B cell (primary cell): ENCODE results near the gene GAPT. TPM values are rescaled to one million over a fixed set of nuclear protein-coding genes. Genes with fewer than 3 reads are reported as not detected.

Experiments
- ATAC-seq: fragments of 200-7000 bp; cut with Tn5 transposase; one replicate; pipeline ENCODE4 v1.10.0; 2021; ENCODE audit warnings: low read depth, mild to moderate bottlenecking, moderate number of reproducible peaks, moderate library complexity
- CTCF ChIA-PET: fragments of 350-600 bp; sonication (Branson Sonifier 250); formaldehyde crosslinking; loops from one replicate; lab custom pipeline; 2021; ENCODE audit warnings: antibody characterized with exemption, inconsistent platforms; lab: Charles Lee
- POLR2A ChIA-PET: fragments of 350-600 bp; sonication (Branson Sonifier 250); formaldehyde crosslinking; loops from one replicate; lab custom pipeline; 2021; ENCODE audit warnings: antibody characterized with exemption; lab: Charles Lee
- DNase-seq: peaks from one replicate; pipeline ENCODE4 v3.0.0; 2013
- H2AFZ ChIP-seq: 2 replicates; pipeline ENCODE4 v1.6.1; 2012; ENCODE audit warnings: mild to moderate bottlenecking, low read depth, low read length; ENCODE audit not compliant: insufficient read depth, poor library complexity, severe bottlenecking
- H3K27ac ChIP-seq, 2 donors: 1 replicate in 1 of 2; 2 replicates in 1 of 2; pipeline ENCODE4 v1.5.1; 2012 to 2013; ENCODE audit warnings: low read length in 2 of 2, mild to moderate bottlenecking in 2 of 2, moderate library complexity in 1 of 2
- H3K27me3 ChIP-seq, 4 experiments: fragments of 200-600 bp in 1 of 4; sonication (generic) in 1 of 4; replicated peaks in 1 of 4; 1 replicate in 2 of 4; 2 replicates in 2 of 4; pipeline versions ENCODE4 v1.6.1 to v1.7.0; 2013 to 2016; ENCODE audit warnings: low read length in 3 of 4, mild to moderate bottlenecking in 2 of 4, mixed read lengths in 1 of 4, moderate library complexity in 1 of 4; ENCODE audit not compliant: insufficient read depth in 4 of 4, control insufficient read depth in 3 of 4; ENCODE audit errors: control extremely low read depth in 1 of 4
- H3K36me3 ChIP-seq, 2 experiments: replicated peaks in 1 of 2; 1 replicate in 1 of 2; 2 replicates in 1 of 2; pipeline versions ENCODE4 v1.6.1 to v1.7.1; 2013; ENCODE audit warnings: low read length in 1 of 2; ENCODE audit not compliant: insufficient read depth in 2 of 2, control insufficient read depth in 1 of 2; ENCODE audit errors: control extremely low read depth in 1 of 2, extremely low read depth in 1 of 2
- H3K4me1 ChIP-seq, 2 donors: fragments of 200-600 bp in 1 of 2; sonication (generic) in 1 of 2; 1 replicate in 1 of 2; 2 replicates in 1 of 2; pipeline versions ENCODE4 v1.5.1 to v1.6.1; 2013 to 2017; ENCODE audit warnings: low read length in 2 of 2; ENCODE audit not compliant: control insufficient read depth in 2 of 2, insufficient read depth in 2 of 2
- H3K4me2 ChIP-seq: replicated peaks from 2 replicates; pipeline ENCODE3; 2012; ENCODE audit warnings: mild to moderate bottlenecking, low read depth, low read length; ENCODE audit not compliant: poor library complexity, severe bottlenecking
- H3K4me3 ChIP-seq, 5 experiments: fragments of 200-600 bp in 1 of 5; sonication (generic) in 1 of 5; 1 replicate in 3 of 5; 2 replicates in 2 of 5; pipeline versions ENCODE4 v1.5.1 to v1.7.0; 2011 to 2016; ENCODE audit warnings: low read length in 4 of 5, mild to moderate bottlenecking in 4 of 5, low read depth in 2 of 5, control low read depth in 1 of 5, moderate library complexity in 1 of 5; ENCODE audit not compliant: insufficient read depth in 1 of 5; ENCODE audit errors: control extremely low read depth in 1 of 5, extremely low read depth in 1 of 5
- H3K79me2 ChIP-seq: fragments of 200-600 bp; sonication (generic); one replicate; pipeline ENCODE4 v1.6.0; 2016; ENCODE audit warnings: low read length; ENCODE audit not compliant: control insufficient read depth, insufficient read depth
- H3K9ac ChIP-seq: fragments of 200-600 bp; sonication (generic); 2 replicates; pipeline ENCODE4 v1.6.1; 2017; ENCODE audit warnings: mild to moderate bottlenecking, low read length, moderate library complexity
- H3K9me3 ChIP-seq, 3 donors: one replicate each; pipeline versions ENCODE4 v1.6.1 to v1.7.1; 2013; ENCODE audit warnings: low read length in 2 of 3; ENCODE audit not compliant: control insufficient read depth in 2 of 3, insufficient read depth in 1 of 3; ENCODE audit errors: control extremely low read depth in 1 of 3
- H4K20me1 ChIP-seq: 2 replicates; pipeline ENCODE4 v1.6.0; 2012; ENCODE audit warnings: mild to moderate bottlenecking, low read length; ENCODE audit not compliant: insufficient read depth, control insufficient read depth, poor library complexity, severe bottlenecking
- H3K27ac Mint-ChIP-seq: one replicate; pipeline ENCODE4 v1.8.0; 2021; ENCODE audit warnings: mixed read lengths
- H3K27me3 Mint-ChIP-seq: one replicate; pipeline ENCODE4 v1.8.0; 2021; ENCODE audit warnings: mixed read lengths
- H3K4me1 Mint-ChIP-seq: one replicate; pipeline ENCODE4 v1.8.0; 2021; ENCODE audit warnings: mixed read lengths
- H3K4me3 Mint-ChIP-seq: one replicate; pipeline ENCODE4 v1.8.0; 2021; ENCODE audit warnings: mixed read lengths
- H3K9me3 Mint-ChIP-seq: one replicate; pipeline ENCODE4 v1.8.0; 2022; ENCODE audit warnings: mixed read lengths; ENCODE audit not compliant: insufficient read depth
- EZH2 ChIP-seq: IDR thresholded peaks from 2 replicates; pipeline ENCODE4 v1.6.1; 2012; ENCODE audit warnings: borderline replicate concordance, low read depth, mild to moderate bottlenecking, moderate library complexity, low read length; ENCODE audit not compliant: insufficient read depth, poor library complexity, severe bottlenecking
- intact Hi-C: fragments of 100-400 bp; cut with micrococcal nuclease; formaldehyde crosslinking; loops from one replicate; pipeline ENCODE4 v1.10.0; 2022
- polyA plus RNA-seq: library from polyadenylated mRNA; depleted of rRNA; stranded (reverse); fragments of >200 nt; gene quantifications from 2 replicates; pipeline ENCODE4 v1.2.3, GENCODE V29; 2012
- small RNA-seq: library from RNA; depleted of rRNA; stranded (forward); fragments of <200 nt; gene quantifications from one replicate; pipeline ENCODE3, GENCODE V24; 2012; ENCODE audit warnings: low replicate concordance, low read depth; ENCODE audit not compliant: insufficient read length
- total RNA-seq, 2 donors: library from RNA; stranded (reverse); fragments of 120-200 nt in 1 of 2; gene quantifications; 1 replicate in 1 of 2; 2 replicates in 1 of 2; pipeline versions ENCODE4 v1.2.3 to v1.2.4, GENCODE V29; 2013 to 2022

The GAPT gene
- total and polyA plus RNA-seq, 2 donors (not counting 1 experiment from before 2014, with no cell fraction given): 51.3 to 69.0 TPM

DNA sequence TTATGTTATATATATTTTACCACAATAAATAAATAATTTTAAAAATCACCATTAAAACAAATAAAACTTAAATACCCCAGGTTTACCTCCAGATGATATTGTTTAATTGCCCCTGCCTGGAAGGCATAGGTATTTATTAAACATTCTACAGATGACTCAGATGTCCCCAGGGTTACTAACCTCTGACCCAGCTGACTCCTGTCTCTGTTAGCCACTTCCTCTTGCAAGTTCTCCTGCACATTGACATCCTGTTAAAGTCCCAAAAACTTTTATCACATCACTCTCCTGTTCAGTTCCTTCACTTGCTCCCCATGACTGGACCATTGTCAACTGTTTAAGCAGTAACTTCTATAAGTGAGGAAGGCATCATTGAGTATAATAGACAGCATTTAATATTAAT lies 54.7 kb downstream of the GAPT start:
- Histone ChIP-seq H3K4me1 (peaks cover 34 to 38% of the 10 kb centered on the region in 2 donors), H3K4me3 (no peak overlapping the region), H3K9ac (no peak overlapping the region), H3K27me3 (no peaks in the 10 kb centered on the region), H2AFZ (no peak overlapping the region), H3K27ac (no peak overlapping the region), H3K36me3 (no peaks in the 10 kb centered on the region), H3K4me2 (peak overlapping the region; percentile 51), H4K20me1 (no peaks in the 10 kb centered on the region), H3K79me2 (no peaks in the 10 kb centered on the region), H3K9me3 (peaks cover 0 to 3% (median 0%) of the 10 kb centered on the region in 3 donors)
- CTCF ChIA-PET: no interaction called here
- no peak overlapping the region for H3K27ac Mint-ChIP-seq
- H3K27me3 Mint-ChIP-seq: no peaks in the 10 kb centered on the region
- DNase-seq (peak; percentile 17), ATAC-seq (peak; percentile 67)
- POLR2A ChIA-PET: no interaction called here
- TF ChIP-seq EZH2: no peak
- intact Hi-C loops: loop anchor here (5.0 kb wide), 2 partner anchors 39 to 54 kb away; partner anchors contain the start of gene GAPT
- H3K4me3 Mint-ChIP-seq: peak overlapping the region; percentile 15
- H3K9me3 Mint-ChIP-seq: no peaks in the 10 kb centered on the region
- H3K4me1 Mint-ChIP-seq: peaks cover 42% of the 10 kb centered on the region

Small RNAs within 50 kb of the gene (small RNA-seq; reads per million reads assigned to genes)
- gene MIR548AE2: not detected

Other genes with a start within 250 kb of the GAPT start
- gene PLK2, start 31.3 kb upstream of the GAPT start, total RNA-seq: 47.2 and 49.8 TPM in 2 replicates
- 17.0 and 32.2 TPM in 2 replicates for gene PLK2, start 31.3 kb upstream of the GAPT start, polyA plus RNA-seq
- 0.20 and 0.32 TPM in 2 replicates for gene RAB3C, start 91.6 kb downstream of the GAPT start, total RNA-seq
- gene RAB3C, start 91.6 kb downstream of the GAPT start, polyA plus RNA-seq: 0.58 TPM in 1 of 2 replicates, not detected in the other